H1 (cell line): ENCODE results near the gene HECTD3. TPM values are rescaled to one million over a fixed set of nuclear protein-coding genes. Genes with fewer than 3 reads are reported as not detected.
A peak's percentile ranks its signal among the peaks of the same experiment; 100 is the strongest.

Experiments
- CBX5 ChIP-seq: fragments of 300-800, 300-1000 bp; sonication (generic); IDR thresholded peaks from 2 replicates; pipeline ENCODE4 v1.7.1; 2016; ENCODE audit warnings: antibody characterized with exemption, low read length, low read depth
- CBX8 ChIP-seq: fragments of 300-800, 300-1000 bp; sonication (generic); IDR thresholded peaks from 2 replicates; pipeline ENCODE4 v1.7.1; 2016; ENCODE audit warnings: low read depth, low read length, borderline replicate concordance
- CHD2 ChIP-seq: IDR thresholded peaks from 2 replicates; pipeline ENCODE4 v1.6.1; 2012; ENCODE audit warnings: low read length, improper control_type of control experiment
- CTBP2 ChIP-seq: IDR thresholded peaks from 2 replicates; pipeline ENCODE4 v1.7.0; 2011; ENCODE audit warnings: borderline replicate concordance, mild to moderate bottlenecking, moderate library complexity, mixed read lengths, low read length; ENCODE audit not compliant: insufficient read depth, insufficient read length
- GABPA ChIP-seq: IDR thresholded peaks from 2 replicates; pipeline ENCODE4 v1.6.1; 2011; ENCODE audit warnings: mild to moderate bottlenecking, low read length, moderate library complexity, borderline replicate concordance; ENCODE audit not compliant: insufficient read depth
- HDAC6 ChIP-seq: IDR thresholded peaks from one replicate; pipeline ENCODE4 v1.7.1; 2012; ENCODE audit warnings: low read depth, mild to moderate bottlenecking, inconsistent platforms, low read length, moderate library complexity
- KDM1A ChIP-seq: fragments of 200-600, 300-600 bp; sonication (generic); IDR thresholded peaks from 2 replicates; pipeline ENCODE4 v1.7.1; 2016; ENCODE audit warnings: mild to moderate bottlenecking, low read length, borderline replicate concordance
- KDM4A ChIP-seq: IDR thresholded peaks from one replicate; pipeline ENCODE4 v1.7.1; 2012; ENCODE audit warnings: low read depth, mild to moderate bottlenecking, moderate library complexity, low read length, inconsistent platforms; ENCODE audit not compliant: severe bottlenecking
- NANOG ChIP-seq: IDR thresholded peaks from 2 replicates; pipeline ENCODE4 v1.6.1; 2011; ENCODE audit warnings: low read length, low read depth, mild to moderate bottlenecking, inconsistent platforms; ENCODE audit not compliant: insufficient read depth, poor library complexity, severe bottlenecking
- NRF1 ChIP-seq: IDR thresholded peaks from 2 replicates; pipeline ENCODE4 v1.6.1; 2011; ENCODE audit warnings: mild to moderate bottlenecking, low read depth, low read length, improper control_type of control experiment
- POLR2A ChIP-seq, 2 experiments: IDR thresholded peaks; 1 replicate in 1 of 2; 2 replicates in 1 of 2; pipeline ENCODE4 v1.6.1; 2011; ENCODE audit warnings: low read depth in 2 of 2, low read length in 2 of 2, mild to moderate bottlenecking in 2 of 2; ENCODE audit errors: control extremely low read depth in 1 of 2
- POU5F1 ChIP-seq: IDR thresholded peaks from 2 replicates; pipeline ENCODE4 v1.6.1; 2011; ENCODE audit warnings: low read depth, mild to moderate bottlenecking, low read length, moderate library complexity
- RAD21 ChIP-seq, 2 experiments: IDR thresholded peaks in 1 of 2; conservative IDR thresholded peaks in 1 of 2; 2 replicates each; pipeline ENCODE4 v1.6.1; 2011; ENCODE audit warnings: low read depth in 2 of 2, low read length in 2 of 2, improper control_type of control experiment in 1 of 2, inconsistent platforms in 1 of 2, mild to moderate bottlenecking in 1 of 2, moderate library complexity in 1 of 2
- RFX5 ChIP-seq: IDR thresholded peaks from 2 replicates; pipeline ENCODE4 v1.6.1; 2011; ENCODE audit warnings: low read depth, low read length, improper control_type of control experiment, borderline replicate concordance
- SUZ12 ChIP-seq: fragments of 200-600 bp; sonication (generic); IDR thresholded peaks from 2 replicates; pipeline ENCODE4 v1.6.1; 2012; ENCODE audit warnings: mild to moderate bottlenecking, inconsistent platforms, low read length, moderate library complexity, mixed read lengths
- TAF1 ChIP-seq: IDR thresholded peaks from 2 replicates; pipeline ENCODE4 v1.6.1; 2011; ENCODE audit warnings: mild to moderate bottlenecking, low read depth, low read length
- TEAD4 ChIP-seq: IDR thresholded peaks from 2 replicates; pipeline ENCODE4 v1.6.1; 2012; ENCODE audit warnings: low read depth, low read length, inconsistent platforms, mixed read lengths
- YY1 ChIP-seq: IDR thresholded peaks from 2 replicates; pipeline ENCODE4 v1.6.1; 2011; ENCODE audit warnings: low read depth, mild to moderate bottlenecking, low read length
- ZNF274 ChIP-seq: IDR thresholded peaks from 2 replicates; pipeline ENCODE4 v1.7.0; 2012; ENCODE audit warnings: low read length, borderline replicate concordance; ENCODE audit errors: extremely low read depth
- polyA plus RNA-seq, 7 experiments: library from polyadenylated mRNA; depleted of rRNA in 3 of 7; stranded (reverse) in 5 of 7; unstranded in 2 of 7; fragments of >200 nt in 5 of 7; fragments of 200-250 nt in 2 of 7; gene quantifications; 1 replicate in 5 of 7; 2 replicates in 1 of 7; 4 replicates in 1 of 7; pipeline versions ENCODE4 v1.2.1 to v1.2.3, GENCODE V29; 2011 to 2013; ENCODE audit warnings: missing spikeins in 2 of 7, mixed read lengths in 2 of 7
- total RNA-seq: library from RNA; stranded (reverse); fragmentation: NEBNext Ultra II Directional; extraction: Animal tissue kit (Norgen Biotek cat#: 25700); gene quantifications from 2 replicates; pipeline ENCODE4 v1.2.1, GENCODE V29; 2021
- TF ChIP-seq, protein P1 (sequence below): IDR thresholded peaks from 2 replicates; pipeline ENCODE4 v1.6.1; 2012; ENCODE audit warnings: inconsistent platforms
- TF ChIP-seq, protein P2 (sequence below): IDR thresholded peaks from 2 replicates; pipeline ENCODE4 v1.6.1; 2012; ENCODE audit warnings: low read length, inconsistent platforms

Gene HECTD3
- total and polyA plus RNA-seq, 2 of the 8 experiments (the other 6 are each of a cell fraction or from before 2014, with no cell fraction given): 32.9 to 52.7 TPM

DNA sequence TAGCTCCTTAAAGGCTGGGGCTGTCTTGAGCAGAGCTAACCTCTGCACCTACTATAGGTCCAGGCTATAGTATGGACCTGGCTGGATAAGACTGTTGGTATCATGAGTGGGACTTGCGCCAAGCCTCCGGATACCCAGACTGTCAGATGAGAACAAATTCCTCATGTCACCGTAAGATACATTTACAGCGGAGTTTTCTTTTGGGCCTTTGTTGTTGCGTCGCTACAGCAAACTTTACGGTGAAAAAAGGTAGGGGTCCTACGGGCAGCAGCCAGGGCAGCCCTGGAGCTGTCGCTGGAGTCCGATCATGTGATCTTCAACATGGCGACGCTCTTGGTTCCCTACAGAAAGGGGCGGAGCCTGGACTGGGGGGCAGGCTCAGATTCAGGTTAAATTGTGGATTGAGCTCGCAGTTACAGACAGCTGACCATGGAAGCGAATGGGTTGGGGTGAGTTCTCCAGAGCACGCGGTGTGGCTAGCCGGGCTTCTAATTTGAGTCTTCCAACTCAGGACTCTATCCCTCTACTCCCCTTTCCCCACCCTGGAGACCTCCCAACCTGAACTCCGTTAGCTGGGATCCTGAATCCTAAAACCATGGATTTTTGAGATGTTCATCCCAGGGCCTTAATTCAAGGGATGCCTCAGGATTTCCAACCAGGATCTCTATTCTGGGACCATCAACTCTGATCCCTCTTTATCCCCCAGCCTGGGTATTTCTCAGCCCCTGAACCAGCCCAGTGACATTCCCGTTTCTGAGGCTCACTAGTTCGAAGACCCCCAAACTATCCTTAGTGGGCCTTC lies 914 bp upstream of the HECTD3 start, which contains the start of gene UROD (continued):
- TF ChIP-seq YY1 (peak; percentile 99), NRF1 (no peak), GABPA (no peak), TEAD4 (no peak), SUZ12 (no peak), ZNF274 (no peak), TAF1 (peak; percentile 90), RFX5 (no peak), POLR2A (IDR thresholded peaks at IDR 0.05; ENCODE audit: control extremely low read depth in 1 of 2, low read depth in 2 of 2, low read length in 2 of 2) (peak in 1 of 2 experiments; percentile 86; a peak in 2 of 3 replicates), NANOG (no peak), CBX5 (no peak), POU5F1 (no peak), HDAC6 (no peak), KDM1A (no peak), CBX8 (no peak), CHD2 (no peak), KDM4A (peak; percentile 37), RAD21 (IDR thresholded peaks at IDR 0.05 in 1 of 2, conservative IDR thresholded peaks at IDR 0.05 in 1 of 2; ENCODE audit: low read depth in 2 of 2, low read length in 2 of 2) (no peak; a peak in 1 of 4 replicates), CTBP2 (no peak)
- TF ChIP-seq, protein P1, sequence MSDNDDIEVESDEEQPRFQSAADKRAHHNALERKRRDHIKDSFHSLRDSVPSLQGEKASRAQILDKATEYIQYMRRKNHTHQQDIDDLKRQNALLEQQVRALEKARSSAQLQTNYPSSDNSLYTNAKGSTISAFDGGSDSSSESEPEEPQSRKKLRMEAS: peak; percentile 81
- TF ChIP-seq, protein P2, sequence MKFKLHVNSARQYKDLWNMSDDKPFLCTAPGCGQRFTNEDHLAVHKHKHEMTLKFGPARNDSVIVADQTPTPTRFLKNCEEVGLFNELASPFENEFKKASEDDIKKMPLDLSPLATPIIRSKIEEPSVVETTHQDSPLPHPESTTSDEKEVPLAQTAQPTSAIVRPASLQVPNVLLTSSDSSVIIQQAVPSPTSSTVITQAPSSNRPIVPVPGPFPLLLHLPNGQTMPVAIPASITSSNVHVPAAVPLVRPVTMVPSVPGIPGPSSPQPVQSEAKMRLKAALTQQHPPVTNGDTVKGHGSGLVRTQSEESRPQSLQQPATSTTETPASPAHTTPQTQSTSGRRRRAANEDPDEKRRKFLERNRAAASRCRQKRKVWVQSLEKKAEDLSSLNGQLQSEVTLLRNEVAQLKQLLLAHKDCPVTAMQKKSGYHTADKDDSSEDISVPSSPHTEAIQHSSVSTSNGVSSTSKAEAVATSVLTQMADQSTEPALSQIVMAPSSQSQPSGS: no peak
